ENCODE data around the gene TIAM2.

GRCh38 chr6:155013457-155013876, 18.4 kb downstream of the TIAM2 start:
- TF ChIP-seq POLR2A (IDR thresholded peaks at IDR 0.05; ENCODE audit: low read length) (no peak), GATA1 (IDR thresholded peaks at IDR 0.05; ENCODE audit: low read depth, low read length) (no peak)

Data from erythroblast (primary cell).